Uterus (tissue), 2 donors: ENCODE results near the gene ZSCAN25.

ENCODE experiments used
- CTCF ChIP-seq, 4 experiments: fragments of 200-600 bp in 2 of 4; fragments of 450-650 bp in 2 of 4; sonication (generic) in 2 of 4; IDR thresholded peaks; one replicate each; pipeline ENCODE4 v1.5.1; 2016 to 2019; ENCODE audit warnings: antibody characterized with exemption in 4 of 4, mild to moderate bottlenecking in 2 of 4, moderate library complexity in 1 of 4
- POLR2A ChIP-seq, 2 donors: fragments of 450-650 bp; IDR thresholded peaks; one replicate each; pipeline ENCODE4 v1.6.1; 2016; ENCODE audit warnings: antibody characterized with exemption in 2 of 2, mild to moderate bottlenecking in 1 of 2, moderate library complexity in 1 of 2

GRCh38 chr7:99622596-99622995, 5.8 kb downstream of the ZSCAN25 start:
- TF ChIP-seq CTCF (IDR thresholded peaks at IDR 0.05) (no peak), POLR2A (IDR thresholded peaks at IDR 0.05) (no peak)
